Ishikawa (cell line): ENCODE results near the gene CTTNBP2.

Source experiments
- CEBPB ChIP-seq: IDR thresholded peaks from 2 replicates; pipeline ENCODE4 v1.6.1; 2012
- CREB1 ChIP-seq: IDR thresholded peaks from 2 replicates; pipeline ENCODE4 v1.6.1; 2012; ENCODE audit warnings: low read depth
- EGR1 ChIP-seq: IDR thresholded peaks from 2 replicates; pipeline ENCODE4 v1.6.1; 2012
- EP300 ChIP-seq: IDR thresholded peaks from 2 replicates; pipeline ENCODE4 v1.6.1; 2012; ENCODE audit warnings: borderline replicate concordance
- FOXM1 ChIP-seq: IDR thresholded peaks from 2 replicates; pipeline ENCODE4 v1.6.1; 2012; ENCODE audit warnings: low read depth, borderline replicate concordance
- NFIC ChIP-seq: IDR thresholded peaks from 2 replicates; pipeline ENCODE4 v1.6.1; 2012
- RAD21 ChIP-seq: IDR thresholded peaks from 2 replicates; pipeline ENCODE4 v1.6.1; 2012; ENCODE audit warnings: low read depth
- TAF1 ChIP-seq: IDR thresholded peaks from 2 replicates; pipeline ENCODE4 v1.6.1; 2012; ENCODE audit warnings: low read depth, mild to moderate bottlenecking
- TCF12 ChIP-seq: IDR thresholded peaks from 2 replicates; pipeline ENCODE4 v1.6.1; 2012; ENCODE audit warnings: low read depth
- TEAD4 ChIP-seq: IDR thresholded peaks from 2 replicates; pipeline ENCODE4 v1.6.1; 2012
- YY1 ChIP-seq: IDR thresholded peaks from 2 replicates; pipeline ENCODE4 v1.6.1; 2012; ENCODE audit warnings: low read depth
- ZBTB7A ChIP-seq: IDR thresholded peaks from 2 replicates; pipeline ENCODE4 v1.6.1; 2012; ENCODE audit warnings: low read depth
- TF ChIP-seq, protein P1 (sequence below): IDR thresholded peaks from 2 replicates; pipeline ENCODE4 v1.6.1; 2012
- TF ChIP-seq, protein P2 (sequence below): IDR thresholded peaks from 2 replicates; pipeline ENCODE4 v1.6.1; 2012; ENCODE audit warnings: low read depth, mild to moderate bottlenecking
- TF ChIP-seq, protein P3 (sequence below): IDR thresholded peaks from 2 replicates; pipeline ENCODE4 v1.6.1; 2012

The CTTNBP2 gene

DNA sequence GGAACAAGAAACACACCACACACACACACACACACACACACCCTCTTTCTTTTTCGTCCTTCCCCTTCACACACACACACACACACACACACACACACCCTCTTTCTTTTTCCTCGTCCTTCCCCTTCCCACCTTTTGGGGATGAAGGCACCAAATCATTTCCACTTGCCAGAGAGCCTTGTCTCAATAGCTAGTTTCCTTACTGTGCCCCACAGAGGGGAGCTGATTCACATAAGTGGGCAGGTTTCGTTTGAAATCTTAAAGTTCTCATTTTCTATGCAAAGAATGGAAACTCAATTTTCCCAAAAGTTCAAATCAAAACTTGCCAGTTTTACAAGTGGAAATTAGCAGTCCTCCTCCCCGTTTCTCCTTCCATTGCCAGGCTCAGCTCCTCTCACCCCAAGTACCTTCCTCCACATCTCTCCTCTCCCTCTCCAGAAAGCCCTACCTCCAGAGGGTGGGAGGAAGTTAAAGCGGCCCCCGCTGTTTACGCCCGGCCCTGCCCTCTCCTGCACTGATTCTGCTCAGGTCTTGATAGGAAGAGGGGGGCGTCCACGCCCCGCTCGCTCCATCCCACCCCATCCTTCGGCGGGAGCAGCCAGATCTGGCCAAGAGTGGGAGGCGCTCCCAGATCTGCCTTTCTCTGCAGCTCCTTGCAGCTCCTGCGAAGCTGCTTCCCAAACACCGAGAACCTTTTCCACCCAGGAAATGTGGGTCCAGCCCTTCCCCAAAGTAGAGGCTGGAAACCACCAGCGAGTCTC is 1.3 kb downstream of the CTTNBP2 start:
- TF ChIP-seq, protein P1, sequence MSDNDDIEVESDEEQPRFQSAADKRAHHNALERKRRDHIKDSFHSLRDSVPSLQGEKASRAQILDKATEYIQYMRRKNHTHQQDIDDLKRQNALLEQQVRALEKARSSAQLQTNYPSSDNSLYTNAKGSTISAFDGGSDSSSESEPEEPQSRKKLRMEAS: no peak
- TF ChIP-seq NFIC: no peak
- TF ChIP-seq EGR1: no peak
- TF ChIP-seq, protein P2, sequence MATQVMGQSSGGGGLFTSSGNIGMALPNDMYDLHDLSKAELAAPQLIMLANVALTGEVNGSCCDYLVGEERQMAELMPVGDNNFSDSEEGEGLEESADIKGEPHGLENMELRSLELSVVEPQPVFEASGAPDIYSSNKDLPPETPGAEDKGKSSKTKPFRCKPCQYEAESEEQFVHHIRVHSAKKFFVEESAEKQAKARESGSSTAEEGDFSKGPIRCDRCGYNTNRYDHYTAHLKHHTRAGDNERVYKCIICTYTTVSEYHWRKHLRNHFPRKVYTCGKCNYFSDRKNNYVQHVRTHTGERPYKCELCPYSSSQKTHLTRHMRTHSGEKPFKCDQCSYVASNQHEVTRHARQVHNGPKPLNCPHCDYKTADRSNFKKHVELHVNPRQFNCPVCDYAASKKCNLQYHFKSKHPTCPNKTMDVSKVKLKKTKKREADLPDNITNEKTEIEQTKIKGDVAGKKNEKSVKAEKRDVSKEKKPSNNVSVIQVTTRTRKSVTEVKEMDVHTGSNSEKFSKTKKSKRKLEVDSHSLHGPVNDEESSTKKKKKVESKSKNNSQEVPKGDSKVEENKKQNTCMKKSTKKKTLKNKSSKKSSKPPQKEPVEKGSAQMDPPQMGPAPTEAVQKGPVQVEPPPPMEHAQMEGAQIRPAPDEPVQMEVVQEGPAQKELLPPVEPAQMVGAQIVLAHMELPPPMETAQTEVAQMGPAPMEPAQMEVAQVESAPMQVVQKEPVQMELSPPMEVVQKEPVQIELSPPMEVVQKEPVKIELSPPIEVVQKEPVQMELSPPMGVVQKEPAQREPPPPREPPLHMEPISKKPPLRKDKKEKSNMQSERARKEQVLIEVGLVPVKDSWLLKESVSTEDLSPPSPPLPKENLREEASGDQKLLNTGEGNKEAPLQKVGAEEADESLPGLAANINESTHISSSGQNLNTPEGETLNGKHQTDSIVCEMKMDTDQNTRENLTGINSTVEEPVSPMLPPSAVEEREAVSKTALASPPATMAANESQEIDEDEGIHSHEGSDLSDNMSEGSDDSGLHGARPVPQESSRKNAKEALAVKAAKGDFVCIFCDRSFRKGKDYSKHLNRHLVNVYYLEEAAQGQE: no peak
- TF ChIP-seq TAF1: no peak
- no peak for TF ChIP-seq EP300
- TF ChIP-seq CEBPB: no peak
- no peak for TF ChIP-seq TEAD4
- TF ChIP-seq, protein P3, sequence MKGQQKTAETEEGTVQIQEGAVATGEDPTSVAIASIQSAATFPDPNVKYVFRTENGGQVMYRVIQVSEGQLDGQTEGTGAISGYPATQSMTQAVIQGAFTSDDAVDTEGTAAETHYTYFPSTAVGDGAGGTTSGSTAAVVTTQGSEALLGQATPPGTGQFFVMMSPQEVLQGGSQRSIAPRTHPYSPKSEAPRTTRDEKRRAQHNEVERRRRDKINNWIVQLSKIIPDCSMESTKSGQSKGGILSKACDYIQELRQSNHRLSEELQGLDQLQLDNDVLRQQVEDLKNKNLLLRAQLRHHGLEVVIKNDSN: no peak
- no peak for TF ChIP-seq TCF12
- TF ChIP-seq RAD21: no peak
- TF ChIP-seq ZBTB7A: no peak
- no peak for TF ChIP-seq YY1
- no peak for TF ChIP-seq CREB1
- no peak for TF ChIP-seq FOXM1

DNA sequence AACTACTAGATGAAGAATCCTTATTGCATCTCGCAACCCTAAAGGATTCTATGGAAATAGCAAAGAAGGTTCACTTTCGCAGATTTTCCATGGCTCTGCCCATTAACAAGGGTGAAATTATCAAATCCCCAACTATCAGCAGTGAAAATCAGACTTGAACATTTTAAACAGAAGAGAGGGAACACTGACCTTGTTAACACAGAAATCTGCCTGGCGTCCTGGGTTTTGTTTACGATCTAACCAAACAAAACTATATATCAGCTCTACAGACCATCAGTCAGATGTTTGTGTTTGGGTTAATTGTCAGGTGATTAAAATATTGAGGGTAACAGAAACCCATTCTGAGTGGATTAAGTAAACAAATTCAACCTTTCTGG is 1.9 kb downstream of the CTTNBP2 start:
- TF ChIP-seq, protein P1: no peak
- TF ChIP-seq YY1: no peak
- TF ChIP-seq FOXM1: no peak
- no peak for TF ChIP-seq ZBTB7A
- no peak for TF ChIP-seq TEAD4
- no peak for TF ChIP-seq RAD21
- no peak for TF ChIP-seq EP300
- no peak for TF ChIP-seq CEBPB
- TF ChIP-seq CREB1: no peak
- TF ChIP-seq, protein P2: no peak
- no peak for TF ChIP-seq TAF1
- TF ChIP-seq EGR1: no peak
- no peak for TF ChIP-seq TCF12
- TF ChIP-seq, protein P3: no peak
- TF ChIP-seq NFIC: no peak

DNA sequence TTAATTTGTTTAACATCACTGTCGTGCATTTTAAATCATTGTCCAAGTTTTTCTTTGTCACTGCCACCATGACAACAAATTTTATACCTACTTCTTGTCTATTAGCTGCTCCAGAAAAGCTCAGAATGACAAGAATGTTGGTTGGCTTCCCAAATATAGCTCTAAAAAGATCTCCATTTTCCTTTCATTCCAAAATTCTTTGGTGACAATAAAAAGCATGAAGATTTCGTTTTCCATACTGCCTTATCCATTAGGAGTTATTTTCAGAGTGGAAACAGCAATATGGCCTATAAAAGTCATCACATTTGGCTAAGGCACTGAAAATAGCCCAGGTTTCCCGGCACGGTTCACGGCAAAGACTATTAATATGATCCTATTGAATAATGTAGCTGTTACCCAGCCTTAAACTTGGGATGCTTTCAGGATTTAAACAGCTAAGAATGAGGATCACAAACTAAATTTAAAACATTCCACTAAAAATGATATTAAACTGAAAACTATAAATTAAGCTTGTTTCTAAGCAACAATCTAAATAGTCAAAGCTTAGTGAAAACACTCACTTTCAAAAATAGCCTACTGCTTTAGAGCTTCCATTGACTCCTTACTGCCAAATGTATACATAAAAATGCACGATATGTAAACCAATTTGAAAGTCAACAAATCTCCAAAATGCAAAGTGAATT is 2.7 kb downstream of the CTTNBP2 start:
- TF ChIP-seq EGR1: no peak
- TF ChIP-seq TAF1: no peak
- TF ChIP-seq, protein P2: no peak
- TF ChIP-seq, protein P1: no peak
- TF ChIP-seq NFIC: no peak
- no peak for TF ChIP-seq CREB1
- no peak for TF ChIP-seq EP300
- no peak for TF ChIP-seq FOXM1

DNA sequence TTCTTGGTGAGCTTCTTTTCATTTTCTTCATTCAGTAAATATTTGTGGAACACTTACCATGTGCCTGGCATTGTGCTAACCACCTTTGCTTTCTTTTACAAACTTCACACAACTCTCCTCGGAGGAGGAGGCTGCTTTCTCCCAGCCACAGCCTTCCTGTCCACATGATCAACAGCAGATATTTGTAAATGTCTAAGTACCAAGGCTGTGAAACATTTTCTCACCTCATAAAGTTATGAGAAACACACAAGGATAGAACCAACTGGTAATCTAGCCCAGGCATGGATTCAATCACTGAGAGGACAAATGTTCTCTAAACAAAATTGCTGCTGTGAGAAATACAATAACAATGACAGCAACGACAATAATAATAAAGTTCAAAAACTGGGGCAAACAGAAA is 3.9 kb downstream of the CTTNBP2 start:
- TF ChIP-seq CREB1: no peak
- no peak for TF ChIP-seq TEAD4
- TF ChIP-seq, protein P2: no peak
- TF ChIP-seq ZBTB7A: no peak
